Upper lobe of right lung (tissue), 1 donor: Measurements from ENCODE around the gene FANCC. TPM values are rescaled to one million over a fixed set of nuclear protein-coding genes. Genes with fewer than 3 reads are reported as not detected.

Experiments used
- ATAC-seq: fragments of 200-7000 bp; cut with Tn5 transposase; one replicate; pipeline ENCODE4 v1.9.1; 2020; ENCODE audit warnings: mild to moderate bottlenecking, moderate library complexity
- DNase-seq: peaks from one replicate; pipeline ENCODE4 v3.0.0-alpha.2; 2020
- H3K27ac ChIP-seq: fragments of 200-600 bp; one replicate; pipeline ENCODE4 v1.8.0; 2022
- H3K27me3 ChIP-seq: fragments of 200-600 bp; one replicate; pipeline ENCODE4 v1.8.0; 2022; ENCODE audit warnings: mild to moderate bottlenecking
- H3K36me3 ChIP-seq: fragments of 200-600 bp; one replicate; pipeline ENCODE4 v1.8.0; 2022
- H3K4me1 ChIP-seq: fragments of 200-600 bp; one replicate; pipeline ENCODE4 v1.8.0; 2022
- H3K4me3 ChIP-seq: fragments of 200-600 bp; one replicate; pipeline ENCODE4 v1.8.0; 2022; ENCODE audit warnings: mild to moderate bottlenecking
- H3K9me3 ChIP-seq: fragments of 200-600 bp; one replicate; pipeline ENCODE4 v1.8.0; 2022
- CTCF ChIP-seq: fragments of 200-600 bp; IDR thresholded peaks from one replicate; pipeline ENCODE4 v1.8.0; 2022; ENCODE audit warnings: antibody characterized with exemption
- intact Hi-C: fragments of 100-400 bp; cut with DNase I; formaldehyde crosslinking; loops from one replicate; pipeline ENCODE4 v1.11.0; 2022
- total RNA-seq: library from RNA; stranded (reverse); fragmentation: NEBNext Ultra II Directional; extraction: Animal tissue kit (Norgen Biotek cat#: 25700); gene quantifications from one replicate; pipeline ENCODE4 v1.2.1, GENCODE V29; 2021
- donor health status: DM: no; HTN: yes; CAD: no; lungs with severe emphysema.

The FANCC gene
- total RNA-seq, 1 donor from 2014 or later = 13.5 TPM

DNA sequence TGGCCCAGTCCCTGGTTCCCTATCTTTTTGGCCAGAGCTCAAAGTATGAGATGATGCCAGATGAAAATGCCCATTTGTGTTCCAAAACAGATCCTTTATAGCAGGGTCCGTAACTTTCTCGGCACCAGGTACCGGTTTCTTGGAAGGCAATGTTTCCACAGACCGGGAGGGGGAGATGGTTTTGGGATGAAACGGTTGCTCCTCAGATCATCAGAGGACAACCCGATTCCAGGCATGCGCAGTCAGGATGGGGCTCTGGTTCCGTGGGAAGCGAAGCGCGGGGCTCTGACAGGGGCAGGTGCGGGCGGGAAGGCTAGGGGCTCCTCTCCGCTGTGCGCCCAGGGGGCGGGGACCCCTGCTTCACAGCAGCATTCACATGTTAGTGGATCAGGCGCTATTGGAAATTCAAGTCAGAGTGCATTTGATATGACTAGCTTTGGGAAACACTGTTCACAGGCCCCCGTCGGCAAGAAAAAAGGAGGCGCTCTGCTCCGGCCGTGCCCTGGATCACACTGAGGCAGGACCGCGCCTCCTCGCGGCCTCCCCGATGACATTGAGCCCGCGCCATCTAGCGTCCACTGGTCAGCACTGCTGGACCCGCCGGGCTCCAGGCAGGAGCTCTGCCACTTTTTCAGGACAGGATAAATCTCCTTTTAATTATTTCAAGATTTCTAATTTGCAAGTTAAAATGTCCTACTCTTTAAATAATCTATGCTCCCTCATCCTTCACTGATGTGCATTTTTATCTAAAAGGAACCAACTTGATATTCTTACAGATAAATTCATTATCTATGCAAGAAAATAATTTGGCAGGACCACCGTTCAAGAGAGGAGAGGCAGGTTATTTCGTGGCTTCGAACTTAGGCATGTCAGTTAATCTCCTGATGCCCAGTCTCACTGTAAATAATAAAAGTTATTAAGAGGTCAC, 190.0 kb downstream of the FANCC start:
- Histone ChIP-seq H3K36me3 (no peaks in the 10 kb centered on the region), H3K9me3 (no peaks in the 10 kb centered on the region), H3K4me3 (peak overlapping the region; percentile 24), H3K27ac (no peak overlapping the region), H3K27me3 (no peaks in the 10 kb centered on the region), H3K4me1 (peaks cover 15% of the 10 kb centered on the region)
- intact Hi-C loops = loop anchor here (5.0 to 10.0 kb wide), 2 partner anchors 343 to 445 kb away; no protein-coding TSS in a partner anchor
- DNase-seq = peak; percentile 90
- peak; percentile 98 for TF ChIP-seq CTCF
- ATAC-seq = peak; percentile 94

DNA sequence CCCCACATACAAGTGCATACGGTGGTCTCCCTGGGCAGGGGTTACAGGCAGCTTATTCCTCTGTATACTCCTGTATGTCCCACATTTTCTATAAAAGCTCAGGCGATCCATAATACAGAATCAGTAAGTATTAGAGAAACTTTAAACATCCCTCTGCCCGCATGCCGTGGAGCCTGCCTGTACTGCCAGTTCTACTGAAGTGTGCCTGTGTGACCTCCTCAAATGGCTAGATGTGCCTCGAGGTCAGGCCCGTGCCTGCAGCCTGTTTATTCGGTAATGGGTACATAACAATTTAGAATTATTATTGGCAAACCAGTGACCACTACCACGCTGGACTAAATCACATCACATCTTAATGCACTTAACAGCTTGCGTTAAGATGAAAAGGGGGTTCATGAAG, 190.8 kb downstream of the FANCC start:
- ATAC-seq = no peak
- no peaks in the 10 kb centered on the region for H3K9me3 ChIP-seq
- intact Hi-C loops = loop anchor here (5.0 to 10.0 kb wide), 2 partner anchors 342 to 444 kb away; no protein-coding TSS in a partner anchor
- H3K36me3 ChIP-seq = no peaks in the 10 kb centered on the region
- H3K4me3 ChIP-seq = no peak overlapping the region
- H3K27me3 ChIP-seq = no peaks in the 10 kb centered on the region
- H3K27ac ChIP-seq = no peak overlapping the region
- DNase-seq = no peak
- TF ChIP-seq CTCF = no peak
- peaks cover 15% of the 10 kb centered on the region for H3K4me1 ChIP-seq

GRCh38 chr9:95125652-95126051, 191.9 kb downstream of the FANCC start:
- TF ChIP-seq CTCF = no peak
- no peaks in the 10 kb centered on the region for H3K27me3 ChIP-seq
- intact Hi-C loops = loop anchor here (5.0 to 10.0 kb wide), 2 partner anchors 341 to 443 kb away; no protein-coding TSS in a partner anchor
- ATAC-seq = no peak
- H3K9me3 ChIP-seq = no peaks in the 10 kb centered on the region
- DNase-seq = no peak
- H3K4me1 ChIP-seq = peaks cover 6% of the 10 kb centered on the region
- H3K27ac ChIP-seq = no peak overlapping the region
- no peak overlapping the region for H3K4me3 ChIP-seq
- H3K36me3 ChIP-seq = no peaks in the 10 kb centered on the region

DNA sequence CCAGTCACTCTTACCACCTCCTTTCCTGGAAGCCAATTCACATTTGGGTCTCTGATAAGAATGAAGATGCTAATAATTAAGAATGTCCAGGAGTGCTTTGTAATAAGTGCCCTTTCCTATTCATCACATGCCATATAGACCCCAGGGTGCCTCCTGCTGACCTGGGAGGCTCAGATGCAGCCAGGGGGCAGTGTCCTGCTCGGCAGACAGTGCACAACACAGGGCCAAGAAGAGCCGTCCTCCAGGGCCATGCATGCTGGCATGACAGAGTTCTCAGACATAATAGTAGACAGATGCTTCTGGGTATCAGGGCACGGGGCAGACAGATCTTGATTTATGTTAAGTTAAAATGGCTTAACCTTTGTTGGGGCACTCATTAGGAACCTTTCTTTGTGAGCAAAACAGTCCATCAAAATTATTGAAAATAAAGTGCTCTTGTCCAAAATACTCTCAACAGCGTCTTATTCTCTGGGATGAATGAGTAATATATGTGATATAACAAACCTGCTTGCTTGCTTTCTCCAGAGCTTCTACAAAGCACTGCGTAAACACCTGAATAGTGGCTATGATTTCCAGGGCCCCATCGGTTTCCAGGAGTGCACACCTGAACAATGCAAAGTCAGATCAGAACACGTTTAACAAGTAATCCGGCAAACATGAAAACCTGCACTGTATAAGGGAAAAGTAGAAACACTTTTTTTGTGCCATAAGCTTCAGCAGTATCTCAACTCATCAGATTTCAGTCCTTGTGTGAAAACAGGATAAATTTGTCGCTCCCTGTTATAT, 192.7 kb downstream of the FANCC start:
- Histone ChIP-seq H3K4me3 (no peak overlapping the region), H3K27ac (no peak overlapping the region), H3K9me3 (no peaks in the 10 kb centered on the region), H3K36me3 (no peaks in the 10 kb centered on the region), H3K4me1 (no peaks in the 10 kb centered on the region), H3K27me3 (no peaks in the 10 kb centered on the region)
- intact Hi-C loops = loop anchor here (5.0 to 10.0 kb wide), 2 partner anchors 340 to 442 kb away; no protein-coding TSS in a partner anchor
- ATAC-seq (peak; percentile 34), DNase-seq (no peak)
- peak; percentile 13 for TF ChIP-seq CTCF

GRCh38 chr9:95120781-95121370, 196.6 kb downstream of the FANCC start:
- intact Hi-C loops = loop anchor here (10.0 kb wide), 1 partner anchor 336 kb away; no protein-coding TSS in a partner anchor
- Histone ChIP-seq H3K36me3 (no peaks in the 10 kb centered on the region), H3K27ac (no peak overlapping the region), H3K4me3 (no peak overlapping the region), H3K9me3 (no peaks in the 10 kb centered on the region), H3K27me3 (no peaks in the 10 kb centered on the region), H3K4me1 (peaks cover 6% of the 10 kb centered on the region)
- no peak for TF ChIP-seq CTCF
- ATAC-seq (no peak), DNase-seq (no peak)
